HepG2 (cell line): ENCODE measurements around the gene NCBP1. TPM values are rescaled to one million over a fixed set of nuclear protein-coding genes. Genes with fewer than 3 reads are reported as not detected.

ENCODE experiments used
- AHR ChIP-seq: IDR thresholded peaks from 2 replicates; pipeline ENCODE4 v1.6.1; 2018; ENCODE audit warnings: missing genetic modification reagents, missing compliant biosample characterization
- ATF7 ChIP-seq, 2 experiments: fragments of 450-650 bp in 1 of 2; sonication (generic) in 1 of 2; formaldehyde crosslinking in 1 of 2; IDR thresholded peaks; 2 replicates each; pipeline versions ENCODE4 v1.4.0 to v1.6.1; 2016 to 2020; ENCODE audit warnings: antibody characterized with exemption in 1 of 2, mild to moderate bottlenecking in 1 of 2, missing genetic modification reagents in 1 of 2
- CENPX ChIP-seq: sonication (generic); formaldehyde crosslinking; IDR thresholded peaks from 2 replicates; pipeline ENCODE4 v1.9.0; 2021; ENCODE audit warnings: mild to moderate bottlenecking, missing genetic modification reagents, moderate library complexity
- GFI1 ChIP-seq: sonication (generic); formaldehyde crosslinking; IDR thresholded peaks from 2 replicates; pipeline ENCODE4 v1.5.0; 2020; ENCODE audit warnings: missing genetic modification reagents, mild to moderate bottlenecking, borderline replicate concordance
- MEF2D ChIP-seq: sonication (generic); formaldehyde crosslinking; IDR thresholded peaks from 2 replicates; pipeline ENCODE4 v1.5.1; 2020; ENCODE audit warnings: mild to moderate bottlenecking, missing genetic modification reagents
- SNAPC2 ChIP-seq: sonication (generic); formaldehyde crosslinking; IDR thresholded peaks from 2 replicates; pipeline ENCODE4 v1.8.1; 2022; ENCODE audit warnings: mild to moderate bottlenecking, missing genetic modification reagents
- STAG1 ChIP-seq: sonication (generic); formaldehyde crosslinking; IDR thresholded peaks from 2 replicates; pipeline ENCODE4 v1.4.0; 2020; ENCODE audit warnings: missing genetic modification reagents
- TRIM24 ChIP-seq: sonication (generic); formaldehyde crosslinking; IDR thresholded peaks from 2 replicates; pipeline ENCODE4 v1.8.0; 2022; ENCODE audit warnings: mild to moderate bottlenecking, missing genetic modification reagents
- ZBTB3 ChIP-seq: sonication (generic); formaldehyde crosslinking; IDR thresholded peaks from 2 replicates; pipeline ENCODE4 v1.4.0; 2020; ENCODE audit warnings: low read depth, mild to moderate bottlenecking, moderate library complexity, missing genetic modification reagents, borderline replicate concordance
- ZNF331 ChIP-seq: sonication (generic); formaldehyde crosslinking; IDR thresholded peaks from 2 replicates; pipeline ENCODE4 v1.4.0; 2020; ENCODE audit warnings: missing genetic modification reagents
- ZNF33B ChIP-seq: sonication (generic); formaldehyde crosslinking; IDR thresholded peaks from 2 replicates; pipeline ENCODE4 v1.5.1; 2020; ENCODE audit warnings: mild to moderate bottlenecking, missing genetic modification reagents
- ZNF432 ChIP-seq: sonication (generic); formaldehyde crosslinking; IDR thresholded peaks from 2 replicates; pipeline ENCODE4 v1.5.0; 2020; ENCODE audit warnings: missing genetic modification reagents, mild to moderate bottlenecking, borderline replicate concordance
- ZNF550 ChIP-seq: sonication (generic); formaldehyde crosslinking; IDR thresholded peaks from 2 replicates; pipeline ENCODE4 v1.4.0; 2020; ENCODE audit warnings: mild to moderate bottlenecking, missing genetic modification reagents, borderline replicate concordance
- ZZZ3 ChIP-seq: sonication (generic); formaldehyde crosslinking; IDR thresholded peaks from 2 replicates; pipeline ENCODE4 v1.4.0; 2020; ENCODE audit warnings: missing genetic modification reagents, mild to moderate bottlenecking, borderline replicate concordance
- polyA plus RNA-seq, 8 experiments: library from polyadenylated mRNA; depleted of rRNA in 3 of 8; stranded (reverse) in 7 of 8; unstranded in 1 of 8; fragments of >200 nt; fragmentation: Illumina TruSeq in 4 of 8; extraction: Trizol in 4 of 8; gene quantifications; 2 replicates each; pipeline versions ENCODE4 v1.2.1 to v1.2.3, GENCODE V29; 2011 to 2016; ENCODE audit warnings: low read depth in 4 of 8, missing spikeins in 1 of 8, mixed read lengths in 1 of 8; ENCODE audit not compliant: insufficient read depth in 1 of 8
- total RNA-seq, 5 experiments: library from RNA; depleted of rRNA; stranded (reverse); fragments of >200 nt; fragmentation: Illumina TruSeq; extraction: Trizol; gene quantifications; 2 replicates each; pipeline ENCODE4 v1.2.3, GENCODE V29; 2016; ENCODE audit warnings: low read depth in 1 of 5
- TF ChIP-seq, protein P1 (sequence below): sonication (generic); formaldehyde crosslinking; IDR thresholded peaks from 2 replicates; pipeline ENCODE4 v1.8.0; 2022; ENCODE audit warnings: mild to moderate bottlenecking, missing genetic modification reagents, borderline replicate concordance
- TF ChIP-seq, protein P2 (sequence below): sonication (generic); formaldehyde crosslinking; IDR thresholded peaks from 2 replicates; pipeline ENCODE4 v1.8.1; 2023; ENCODE audit warnings: mild to moderate bottlenecking, missing genetic modification reagents
- TF ChIP-seq, protein P3 (sequence below): sonication (generic); formaldehyde crosslinking; IDR thresholded peaks from 2 replicates; pipeline ENCODE4 v1.4.0; 2020; ENCODE audit warnings: missing genetic modification reagents, borderline replicate concordance
- TF ChIP-seq, protein P4 (sequence below): sonication (generic); formaldehyde crosslinking; IDR thresholded peaks from 2 replicates; pipeline ENCODE4 v1.9.0; 2021; ENCODE audit warnings: missing genetic modification reagents, mild to moderate bottlenecking, borderline replicate concordance
- TF ChIP-seq, protein P5 (sequence below): IDR thresholded peaks from 2 replicates; pipeline ENCODE4 v1.6.1; 2016; ENCODE audit warnings: low read depth, borderline replicate concordance

Gene NCBP1
- total and polyA plus RNA-seq, 2 of the 13 experiments (the other 11 are each of a cell fraction or from before 2014, with no cell fraction given), result 13.3 to 40.2 TPM

DNA sequence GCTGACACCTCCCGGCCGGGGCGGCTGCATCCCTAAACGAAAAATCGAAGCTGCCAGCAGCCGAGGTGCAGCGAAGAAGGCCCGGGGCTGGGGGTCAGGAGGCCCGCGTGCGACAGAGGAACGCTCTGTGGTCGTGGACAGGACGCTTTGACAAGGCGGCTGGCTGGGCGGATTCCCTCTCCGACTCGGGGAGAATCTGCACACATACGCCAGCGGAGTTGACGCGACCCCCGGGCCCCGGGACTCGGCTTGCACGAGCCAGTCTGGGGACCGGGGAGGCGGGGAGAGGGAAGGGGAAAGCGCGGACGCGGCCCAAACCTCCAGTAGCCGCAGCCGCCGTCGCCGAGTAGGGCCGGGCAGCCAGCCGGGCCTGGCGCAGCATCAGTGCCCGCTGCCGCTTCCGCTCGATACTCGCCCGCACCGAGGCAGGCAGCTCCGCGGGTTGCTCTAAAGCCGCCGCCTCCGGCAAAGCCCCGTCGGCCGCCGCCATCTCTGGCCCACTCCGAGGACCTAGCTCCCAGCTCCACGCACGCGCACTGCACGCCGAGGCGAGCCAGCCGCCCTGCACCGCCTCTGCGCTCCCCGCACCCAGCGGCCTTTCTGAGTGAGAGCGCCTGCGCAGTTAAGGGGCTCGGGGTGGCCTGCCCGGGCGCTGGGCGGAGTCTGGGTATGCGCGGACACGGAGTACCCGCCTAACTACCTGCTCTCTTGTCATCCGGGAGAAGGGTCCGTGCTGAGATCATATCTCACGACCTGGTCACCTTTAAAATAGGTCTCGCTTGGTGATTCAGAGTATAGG, 63.4 kb downstream of the NCBP1 start, which contains the start of gene XPA (continued):
- TF ChIP-seq, protein P1, sequence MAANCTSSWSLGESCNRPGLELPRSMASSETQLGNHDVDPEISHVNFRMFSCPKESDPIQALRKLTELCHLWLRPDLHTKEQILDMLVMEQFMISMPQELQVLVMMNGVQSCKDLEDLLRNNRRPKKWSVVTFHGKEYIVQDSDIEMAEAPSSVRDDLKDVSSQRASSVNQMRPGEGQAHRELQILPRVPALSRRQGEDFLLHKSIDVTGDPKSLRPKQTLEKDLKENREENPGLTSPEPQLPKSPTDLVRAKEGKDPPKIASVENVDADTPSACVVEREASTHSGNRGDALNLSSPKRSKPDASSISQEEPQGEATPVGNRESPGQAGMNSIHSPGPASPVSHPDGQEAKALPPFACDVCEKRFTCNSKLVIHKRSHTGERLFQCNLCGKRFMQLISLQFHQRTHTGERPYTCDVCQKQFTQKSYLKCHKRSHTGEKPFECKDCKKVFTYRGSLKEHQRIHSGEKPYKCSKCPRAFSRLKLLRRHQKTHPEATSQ (CRISPR knock-in tag), result no peak
- TF ChIP-seq CENPX (CRISPR knock-in tag) (no peak), SNAPC2 (CRISPR knock-in tag) (0 out of 2 replicates have a peak, but pooled peaks have one; percentile 61), ZNF33B (CRISPR knock-in tag) (0 out of 2 replicates have a peak, but pooled peaks have one; percentile 61), ZNF550 (CRISPR knock-in tag) (no peak; the same call in 1 of the 2 replicates), STAG1 (CRISPR knock-in tag) (no peak), GFI1 (peak; percentile 70; the same call in 1 of the 2 replicates), ZZZ3 (CRISPR knock-in tag) (peak; percentile 68), ZBTB3 (peak; percentile 77), MEF2D (CRISPR knock-in tag) (no peak), AHR (CRISPR knock-in tag) (no peak), ZNF432 (CRISPR knock-in tag) (no peak), ATF7 (IDR thresholded peaks at IDR 0.05) (no peak), ATF7 (CRISPR knock-in tag; IDR thresholded peaks at IDR 0.05) (no peak), TRIM24 (CRISPR knock-in tag) (no peak), ZNF331 (CRISPR knock-in tag) (peak; percentile 43; the same call in 1 of the 2 replicates)
- TF ChIP-seq, protein P2, sequence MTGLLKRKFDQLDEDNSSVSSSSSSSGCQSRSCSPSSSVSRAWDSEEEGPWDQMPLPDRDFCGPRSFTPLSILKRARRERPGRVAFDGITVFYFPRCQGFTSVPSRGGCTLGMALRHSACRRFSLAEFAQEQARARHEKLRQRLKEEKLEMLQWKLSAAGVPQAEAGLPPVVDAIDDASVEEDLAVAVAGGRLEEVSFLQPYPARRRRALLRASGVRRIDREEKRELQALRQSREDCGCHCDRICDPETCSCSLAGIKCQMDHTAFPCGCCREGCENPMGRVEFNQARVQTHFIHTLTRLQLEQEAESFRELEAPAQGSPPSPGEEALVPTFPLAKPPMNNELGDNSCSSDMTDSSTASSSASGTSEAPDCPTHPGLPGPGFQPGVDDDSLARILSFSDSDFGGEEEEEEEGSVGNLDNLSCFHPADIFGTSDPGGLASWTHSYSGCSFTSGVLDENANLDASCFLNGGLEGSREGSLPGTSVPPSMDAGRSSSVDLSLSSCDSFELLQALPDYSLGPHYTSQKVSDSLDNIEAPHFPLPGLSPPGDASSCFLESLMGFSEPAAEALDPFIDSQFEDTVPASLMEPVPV, result peak; percentile 66; the same call in 1 of the 2 replicates
- TF ChIP-seq, protein P3, sequence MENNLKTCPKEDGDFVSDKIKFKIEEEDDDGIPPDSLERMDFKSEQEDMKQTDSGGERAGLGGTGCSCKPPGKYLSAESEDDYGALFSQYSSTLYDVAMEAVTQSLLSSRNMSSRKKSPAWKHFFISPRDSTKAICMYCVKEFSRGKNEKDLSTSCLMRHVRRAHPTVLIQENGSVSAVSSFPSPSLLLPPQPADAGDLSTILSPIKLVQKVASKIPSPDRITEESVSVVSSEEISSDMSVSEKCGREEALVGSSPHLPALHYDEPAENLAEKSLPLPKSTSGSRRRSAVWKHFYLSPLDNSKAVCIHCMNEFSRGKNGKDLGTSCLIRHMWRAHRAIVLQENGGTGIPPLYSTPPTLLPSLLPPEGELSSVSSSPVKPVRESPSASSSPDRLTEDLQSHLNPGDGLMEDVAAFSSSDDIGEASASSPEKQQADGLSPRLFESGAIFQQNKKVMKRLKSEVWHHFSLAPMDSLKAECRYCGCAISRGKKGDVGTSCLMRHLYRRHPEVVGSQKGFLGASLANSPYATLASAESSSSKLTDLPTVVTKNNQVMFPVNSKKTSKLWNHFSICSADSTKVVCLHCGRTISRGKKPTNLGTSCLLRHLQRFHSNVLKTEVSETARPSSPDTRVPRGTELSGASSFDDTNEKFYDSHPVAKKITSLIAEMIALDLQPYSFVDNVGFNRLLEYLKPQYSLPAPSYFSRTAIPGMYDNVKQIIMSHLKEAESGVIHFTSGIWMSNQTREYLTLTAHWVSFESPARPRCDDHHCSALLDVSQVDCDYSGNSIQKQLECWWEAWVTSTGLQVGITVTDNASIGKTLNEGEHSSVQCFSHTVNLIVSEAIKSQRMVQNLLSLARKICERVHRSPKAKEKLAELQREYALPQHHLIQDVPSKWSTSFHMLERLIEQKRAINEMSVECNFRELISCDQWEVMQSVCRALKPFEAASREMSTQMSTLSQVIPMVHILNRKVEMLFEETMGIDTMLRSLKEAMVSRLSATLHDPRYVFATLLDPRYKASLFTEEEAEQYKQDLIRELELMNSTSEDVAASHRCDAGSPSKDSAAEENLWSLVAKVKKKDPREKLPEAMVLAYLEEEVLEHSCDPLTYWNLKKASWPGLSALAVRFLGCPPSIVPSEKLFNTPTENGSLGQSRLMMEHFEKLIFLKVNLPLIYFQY (CRISPR knock-in tag), result peak; percentile 75; the same call in 1 of the 2 replicates
- TF ChIP-seq, protein P4, sequence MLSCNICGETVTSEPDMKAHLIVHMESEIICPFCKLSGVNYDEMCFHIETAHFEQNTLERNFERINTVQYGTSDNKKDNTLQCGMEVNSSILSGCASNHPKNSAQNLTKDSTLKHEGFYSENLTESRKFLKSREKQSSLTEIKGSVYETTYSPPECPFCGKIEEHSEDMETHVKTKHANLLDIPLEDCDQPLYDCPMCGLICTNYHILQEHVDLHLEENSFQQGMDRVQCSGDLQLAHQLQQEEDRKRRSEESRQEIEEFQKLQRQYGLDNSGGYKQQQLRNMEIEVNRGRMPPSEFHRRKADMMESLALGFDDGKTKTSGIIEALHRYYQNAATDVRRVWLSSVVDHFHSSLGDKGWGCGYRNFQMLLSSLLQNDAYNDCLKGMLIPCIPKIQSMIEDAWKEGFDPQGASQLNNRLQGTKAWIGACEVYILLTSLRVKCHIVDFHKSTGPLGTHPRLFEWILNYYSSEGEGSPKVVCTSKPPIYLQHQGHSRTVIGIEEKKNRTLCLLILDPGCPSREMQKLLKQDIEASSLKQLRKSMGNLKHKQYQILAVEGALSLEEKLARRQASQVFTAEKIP (CRISPR knock-in tag), result no peak
- TF ChIP-seq, protein P5, sequence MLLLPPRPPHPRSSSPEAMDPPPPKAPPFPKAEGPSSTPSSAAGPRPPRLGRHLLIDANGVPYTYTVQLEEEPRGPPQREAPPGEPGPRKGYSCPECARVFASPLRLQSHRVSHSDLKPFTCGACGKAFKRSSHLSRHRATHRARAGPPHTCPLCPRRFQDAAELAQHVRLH (CRISPR knock-in tag), result peak; percentile 42; the same call in 1 of the 2 replicates
